ENCODE results near the gene OR5T3.
"Not testable (repeated sequence)": the region's sequence is repeated elsewhere in the genome, so short reads cannot be mapped to it uniquely, and the experiment has no call there.

OR5T3 gene

DNA sequence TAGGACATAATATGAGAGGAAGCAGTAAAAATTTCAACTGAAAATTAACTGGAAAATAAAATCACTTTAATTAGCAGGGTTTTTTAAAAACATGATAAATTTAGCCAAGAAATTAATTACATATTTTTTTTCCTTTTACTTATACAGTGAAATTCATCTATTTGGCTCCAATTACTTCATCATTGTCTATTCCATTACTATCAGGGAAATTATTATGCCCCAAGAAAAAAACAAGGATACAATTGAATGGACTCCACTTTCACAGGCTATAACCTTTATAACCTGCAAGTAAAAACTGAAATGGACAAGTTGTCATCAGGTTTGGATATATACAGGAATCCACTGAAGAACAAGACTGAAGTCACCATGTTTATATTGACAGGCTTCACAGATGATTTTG, at the start of gene OR5T3:
TSS of gene OR5T3 (plus strand) at position 301 of the 400 bp plus-strand sequence. CDS start at position 301, 0 bp downstream.
- no peak for DNase-seq

DNA sequence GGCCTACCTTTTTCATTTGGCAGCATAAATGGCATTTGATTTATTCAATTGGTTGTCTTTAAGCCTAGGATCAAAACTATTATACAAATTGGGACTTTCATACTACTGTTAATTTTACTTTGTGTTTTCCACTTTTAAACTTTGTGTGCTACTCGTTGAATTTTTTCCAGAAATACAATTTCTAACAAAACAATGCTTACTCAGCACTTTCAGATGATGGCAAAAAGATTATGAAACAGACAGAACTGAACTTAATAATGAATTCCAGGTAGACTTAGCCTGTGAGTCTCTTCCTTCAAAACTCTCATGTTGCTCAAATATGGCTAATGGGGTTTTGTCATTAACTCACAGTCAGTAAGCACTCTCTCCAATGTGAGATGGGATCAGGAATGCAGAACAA, 44.3 kb upstream of the OR5T3 start:
- no peak for DNase-seq

DNA sequence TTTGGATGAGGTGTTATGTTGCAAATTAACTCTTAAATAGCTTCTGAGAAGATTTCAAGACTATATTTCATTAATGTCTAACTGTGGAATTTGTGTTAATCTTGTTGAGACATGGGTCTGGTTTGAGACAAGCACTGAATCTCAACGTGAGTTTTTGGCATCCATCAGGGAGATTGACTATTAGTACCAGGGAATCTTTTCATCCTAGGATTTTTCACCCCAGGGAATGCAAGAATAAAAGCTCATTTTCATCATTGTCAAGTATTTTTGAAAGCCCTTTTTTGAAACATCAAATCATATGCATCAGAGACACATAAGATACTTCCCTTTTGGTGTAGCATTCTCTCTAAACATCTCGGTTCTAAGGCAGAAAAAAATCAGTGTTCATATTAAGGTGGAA, 37.5 kb upstream of the OR5T3 start:
- no peak for DNase-seq

DNA sequence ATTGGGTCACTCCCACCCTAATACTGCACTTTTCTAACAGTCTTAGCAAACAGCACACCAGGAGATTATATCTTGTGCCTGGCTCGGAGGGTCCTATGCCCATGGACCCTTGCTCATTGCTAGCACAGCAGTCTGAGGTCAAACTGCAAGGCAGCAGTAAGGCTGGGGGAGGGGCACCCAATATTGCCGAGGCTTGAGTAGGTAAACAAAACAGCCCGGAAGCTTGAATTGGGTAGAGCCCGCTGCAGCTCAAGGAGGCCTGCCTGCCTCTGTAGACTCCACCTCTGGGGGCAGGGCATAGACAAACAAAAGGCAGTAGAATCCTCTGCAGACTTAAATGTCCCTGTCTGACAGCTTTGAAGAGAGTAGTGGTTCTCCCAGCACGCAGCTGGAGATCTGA, 32.3 kb upstream of the OR5T3 start:
- not testable (repeated sequence) for DNase-seq

DNA sequence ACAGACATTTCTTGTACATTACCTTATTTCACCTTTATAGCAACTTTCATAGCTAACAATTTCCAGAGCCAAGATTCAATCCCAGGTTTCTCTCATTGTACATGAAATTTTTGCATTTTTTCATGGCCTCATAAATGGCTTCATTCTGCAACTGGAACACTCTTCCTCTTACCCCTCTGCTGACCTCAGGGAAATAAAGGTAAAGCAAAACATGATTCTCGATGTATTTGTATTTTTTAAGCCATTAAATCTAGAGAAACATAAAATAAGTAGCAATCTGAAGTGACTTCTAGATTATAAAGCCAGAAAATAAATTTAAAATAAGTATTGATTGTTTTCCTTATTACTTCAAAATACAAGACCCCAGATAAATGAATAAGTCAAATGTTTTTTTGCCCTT, 17.9 kb upstream of the OR5T3 start, which contains the start of gene OR5T2:
TSS of gene OR5T2 (minus strand) at position 101 of the 400 bp plus-strand sequence. CDS start 1,193 bp downstream, outside the sequence.
- no peak for DNase-seq

DNA sequence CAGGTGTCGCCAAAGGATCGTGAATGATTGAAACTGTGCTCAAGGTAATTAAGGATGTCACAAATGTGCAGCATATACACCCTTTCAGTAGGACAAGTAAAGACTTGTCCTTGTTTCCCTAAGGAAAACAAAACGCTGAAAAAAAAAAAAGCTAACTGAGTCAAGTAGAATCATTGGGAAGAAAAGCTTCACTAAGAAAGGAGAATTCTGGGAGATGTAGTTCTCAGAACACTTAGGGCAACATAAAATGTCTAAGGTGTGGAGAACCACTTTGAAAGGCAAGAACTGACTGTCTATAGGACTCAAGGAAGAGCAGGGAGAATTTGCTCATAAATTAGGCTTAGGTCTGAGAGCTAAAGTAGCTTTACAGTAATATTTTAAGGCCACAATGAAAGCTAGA, 19.0 kb downstream of the OR5T3 start:
- DNase-seq: no peak

DNA sequence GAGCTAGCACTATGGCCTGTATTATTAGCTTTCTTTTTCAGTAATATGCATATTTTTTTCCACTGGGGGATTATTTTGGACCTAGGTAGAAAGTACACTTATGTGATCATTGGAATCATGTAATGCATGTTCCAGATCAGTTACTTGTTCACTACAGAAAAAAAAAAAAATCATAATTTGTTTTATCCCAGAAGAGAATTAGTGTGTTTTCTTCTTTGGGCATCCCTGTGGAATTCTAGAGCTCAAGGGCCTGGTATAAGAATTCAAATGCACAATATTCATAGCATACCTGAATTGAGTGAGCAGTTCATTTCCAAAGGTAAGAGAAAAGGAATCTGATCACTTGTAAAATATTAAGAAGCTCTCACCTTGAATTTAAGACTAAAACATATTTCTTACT, 21.8 kb downstream of the OR5T3 start, which contains the start of gene OR5T1:
TSS of gene OR5T1 (plus strand) at position 301 of the 400 bp plus-strand sequence. CDS start 1,485 bp downstream, outside the sequence.
- DNase-seq: no peak

DNA sequence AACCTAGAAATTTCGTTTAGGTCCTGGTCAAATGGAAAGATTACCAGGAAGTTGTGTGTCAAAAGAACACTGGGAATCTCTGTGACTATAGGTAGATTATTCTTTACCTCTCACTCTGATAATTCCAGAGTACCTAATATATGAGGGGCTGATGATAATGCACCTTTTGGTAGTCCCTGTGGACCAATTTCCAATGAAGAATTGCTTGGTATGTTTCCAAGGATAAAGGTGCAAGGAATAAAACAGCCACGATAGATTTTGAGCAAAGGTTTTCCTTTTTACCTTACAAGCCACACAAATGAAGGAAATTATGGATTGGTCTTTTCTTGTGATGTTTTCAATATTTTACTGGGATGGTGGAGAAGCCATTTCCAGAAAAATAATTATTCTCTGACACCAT, 40.1 kb downstream of the OR5T3 start, which contains the start of gene OR8H1:
TSS of gene OR8H1 (minus strand) at position 101 of the 400 bp plus-strand sequence. CDS start 1,192 bp downstream, outside the sequence.
- DNase-seq: no peak

DNA sequence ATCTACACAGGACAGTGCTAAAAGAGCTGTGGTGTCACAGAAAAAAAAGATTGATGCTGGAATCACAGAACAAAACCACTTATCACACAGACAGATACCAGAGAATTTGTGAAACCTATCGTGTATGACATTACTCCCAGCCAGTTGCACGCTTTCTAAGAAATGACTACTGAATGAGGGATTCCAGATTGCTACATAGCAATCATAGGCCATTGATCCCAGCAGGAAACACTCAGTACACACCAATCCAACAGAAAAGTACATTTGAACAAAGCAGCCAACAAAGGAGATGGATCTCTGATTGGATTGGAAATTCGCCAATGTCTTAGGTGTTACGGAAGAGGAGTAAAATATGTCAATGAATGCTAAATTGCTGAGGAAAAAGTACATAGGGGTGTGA, 44.8 kb downstream of the OR5T3 start:
- DNase-seq: no peak

All from NCI-H1436 (cell line).